Activated gamma-delta T cell treated with Interleukin-2 at 50 U/mL for 16 hours (primary cell): Measurements from ENCODE around the gene FGF16.
"Not testable (repeated sequence)": the region's sequence is repeated elsewhere in the genome, so short reads cannot be mapped to it uniquely, and the experiment has no call there.

Source experiments
- DNase-seq: peaks from one replicate; pipeline ENCODE4 v3.0.0-alpha.2; 2020

FGF16 gene

GRCh38 chrX:77446908-77447652, at the start of gene FGF16:
FGF16 (plus strand) TSS chrX:77447389; CDS start chrX:77447675, 286 bp downstream.
- DNase-seq = no peak

- no peak for DNase-seq
Observed at GRCh38 chrX:77398330-77398954, 48.7 kb upstream of the FGF16 start.

GRCh38 chrX:77404419-77404818, 42.8 kb upstream of the FGF16 start:
- no peak for DNase-seq

- DNase-seq = not testable (repeated sequence)
Observed at GRCh38 chrX:77407821-77408220, 39.4 kb upstream of the FGF16 start.

GRCh38 chrX:77412631-77413030, 34.6 kb upstream of the FGF16 start:
- no peak for DNase-seq

- DNase-seq = no peak
Observed at GRCh38 chrX:77415161-77415560, 32.0 kb upstream of the FGF16 start.

- no peak for DNase-seq
Observed at GRCh38 chrX:77415882-77416281, 31.3 kb upstream of the FGF16 start.

GRCh38 chrX:77422891-77423648, 24.1 kb upstream of the FGF16 start:
- DNase-seq = no peak

GRCh38 chrX:77426811-77427210, 20.4 kb upstream of the FGF16 start:
- DNase-seq = no peak

- no peak for DNase-seq
Observed at GRCh38 chrX:77427611-77428010, 19.6 kb upstream of the FGF16 start.

GRCh38 chrX:77428551-77428950, 18.6 kb upstream of the FGF16 start:
- no peak for DNase-seq

- DNase-seq = no peak
Observed at GRCh38 chrX:77431227-77431626, 16.0 kb upstream of the FGF16 start.

- no peak for DNase-seq
Observed at GRCh38 chrX:77433001-77433400, 14.2 kb upstream of the FGF16 start.

- DNase-seq = no peak
Observed at GRCh38 chrX:77434962-77435361, 12.2 kb upstream of the FGF16 start.

GRCh38 chrX:77436271-77436670, 10.9 kb upstream of the FGF16 start:
- DNase-seq = no peak

GRCh38 chrX:77436682-77437081, 10.5 kb upstream of the FGF16 start:
- DNase-seq = no peak

GRCh38 chrX:77440330-77440729, 6.9 kb upstream of the FGF16 start:
- DNase-seq = no peak

- no peak for DNase-seq
Observed at GRCh38 chrX:77441033-77441432, 6.2 kb upstream of the FGF16 start.

GRCh38 chrX:77441479-77441878, 5.7 kb upstream of the FGF16 start:
- DNase-seq = no peak

- no peak for DNase-seq
Observed at GRCh38 chrX:77442728-77443127, 4.5 kb upstream of the FGF16 start.

- DNase-seq = no peak
Observed at GRCh38 chrX:77444075-77444474, 3.1 kb upstream of the FGF16 start.

- DNase-seq = no peak
Observed at GRCh38 chrX:77444545-77444944, 2.6 kb upstream of the FGF16 start.

- DNase-seq = no peak
Observed at GRCh38 chrX:77446029-77446585, 1.1 kb upstream of the FGF16 start.
